ENCODE data around the gene FOXP3. TPM values are rescaled to one million over a fixed set of nuclear protein-coding genes. Genes with fewer than 3 reads are reported as not detected.

Gene FOXP3
- total and polyA plus RNA-seq, 2 donors, result 0.20 TPM; not detected in 1

DNA sequence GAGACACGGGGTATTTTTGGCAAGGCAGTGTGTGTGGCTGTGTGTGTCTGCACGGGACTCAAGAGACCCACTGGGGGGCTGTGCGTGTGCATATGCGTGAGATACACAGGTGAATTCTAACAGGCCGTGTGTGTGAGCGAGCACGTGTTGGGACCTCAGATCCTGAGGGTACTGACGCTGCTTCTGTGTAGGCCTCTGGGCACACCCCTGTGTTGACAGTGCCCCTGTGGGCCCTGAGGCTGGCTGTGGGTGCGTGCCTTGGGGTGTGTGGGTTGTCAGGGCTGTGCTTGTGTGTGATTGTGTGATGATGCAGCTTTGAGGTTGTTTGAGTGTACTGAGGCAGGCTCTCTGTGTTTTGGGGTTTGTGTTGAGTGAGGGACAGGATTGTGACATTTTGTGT, 13.9 kb downstream of the FOXP3 start:
- 90% methylated on average over 9 of the region's 9 CpGs for WGBS
- no peak for DNase-seq (ENCODE audit: extremely low spot score)
- Histone ChIP-seq H3K36me3 (ENCODE audit: insufficient read depth) (peaks cover 2% of the 10 kb centered on the region), H3K4me3 (ENCODE audit: low read depth, low read length) (no peak overlapping the region), H3K27ac (ENCODE audit: low read depth) (no peak overlapping the region), H3K4me1 (ENCODE audit: insufficient read depth) (no peaks in the 10 kb centered on the region)

DNA sequence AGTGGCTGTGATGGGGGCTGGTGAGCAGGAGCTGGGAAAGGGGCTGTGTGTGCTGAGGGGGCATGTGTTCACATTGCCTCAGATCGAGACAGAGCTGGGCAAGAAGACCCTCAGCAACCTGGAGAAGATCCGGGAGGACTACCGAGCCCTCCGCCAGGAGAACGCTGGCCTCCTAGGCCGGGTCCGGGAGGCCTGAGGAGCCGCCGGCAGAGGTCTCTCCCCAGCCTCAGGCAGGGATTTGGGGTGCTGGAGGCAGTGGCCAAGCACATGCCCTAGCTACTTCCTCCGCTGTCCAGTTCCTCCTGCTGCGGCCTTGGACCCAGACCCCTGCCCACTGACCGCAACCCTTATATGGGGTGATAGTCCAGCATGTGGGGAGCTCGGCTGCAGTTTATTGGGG, 14.4 kb downstream of the FOXP3 start:
- Histone ChIP-seq H3K4me3 (ENCODE audit: low read depth, low read length) (no peak overlapping the region), H3K4me1 (ENCODE audit: insufficient read depth) (no peaks in the 10 kb centered on the region), H3K36me3 (ENCODE audit: insufficient read depth) (peaks cover 2% of the 10 kb centered on the region), H3K27ac (ENCODE audit: low read depth) (no peak overlapping the region)
- WGBS, result 94% methylated on average over 13 of the region's 13 CpGs
- DNase-seq (ENCODE audit: extremely low spot score), result no peak

DNA sequence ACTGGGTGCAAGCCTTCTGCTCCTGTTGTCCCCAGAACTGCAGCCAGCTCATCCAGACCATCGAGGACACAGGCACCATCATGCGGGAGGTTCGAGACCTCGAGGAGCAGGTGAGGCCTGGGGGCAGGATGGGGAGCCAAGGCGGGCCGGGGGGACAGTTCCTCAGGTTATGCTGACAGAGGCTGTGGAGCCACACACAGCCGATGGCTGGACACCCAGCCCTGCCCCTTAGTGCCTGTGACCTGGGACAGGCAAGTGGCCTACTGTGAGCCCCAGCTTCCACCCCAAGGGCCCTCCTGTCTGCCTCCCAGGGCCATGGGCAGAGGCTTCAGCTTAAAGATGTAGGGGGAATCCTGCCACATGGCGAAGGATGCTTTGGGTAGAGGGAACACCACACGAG, 14.9 kb downstream of the FOXP3 start:
- 89% methylated on average over 9 of the region's 9 CpGs for WGBS
- Histone ChIP-seq H3K36me3 (ENCODE audit: insufficient read depth) (peaks cover 5% of the 10 kb centered on the region), H3K4me3 (ENCODE audit: low read depth, low read length) (no peak overlapping the region)

DNA sequence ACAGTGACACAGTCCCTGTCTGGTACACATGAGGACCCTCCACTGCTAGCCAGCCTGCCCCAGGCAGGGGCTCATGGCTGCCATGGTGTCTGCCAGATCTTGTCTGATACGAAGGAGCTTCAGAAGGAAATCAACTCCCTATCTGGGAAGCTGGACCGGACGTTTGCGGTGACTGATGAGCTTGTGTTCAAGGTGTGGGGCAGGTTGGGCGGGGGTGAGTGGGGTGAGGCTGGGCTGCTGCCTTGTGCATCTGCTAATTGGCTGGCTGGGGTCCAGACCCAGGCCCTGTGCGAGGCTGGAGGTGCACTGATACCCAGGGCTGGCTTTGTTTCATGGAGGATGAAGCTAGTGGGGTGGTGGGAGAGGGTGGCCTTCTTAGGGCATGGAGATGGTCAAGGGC, 15.4 kb downstream of the FOXP3 start:
- peaks cover 5% of the 10 kb centered on the region for H3K36me3 ChIP-seq (ENCODE audit: insufficient read depth)
- 90% methylated on average over 6 of the region's 6 CpGs for WGBS
- no peak overlapping the region for H3K4me3 ChIP-seq (ENCODE audit: low read depth, low read length)
- H3K4me1 ChIP-seq (ENCODE audit: insufficient read depth), result no peaks in the 10 kb centered on the region
- DNase-seq (ENCODE audit: extremely low spot score), result no peak
- no peak overlapping the region for H3K27ac ChIP-seq (ENCODE audit: low read depth)

More for the DNA sequence above, 14.9 kb downstream of the FOXP3 start:
- Histone ChIP-seq H3K4me1 (ENCODE audit: insufficient read depth) (no peaks in the 10 kb centered on the region), H3K27ac (ENCODE audit: low read depth) (no peak overlapping the region)
- DNase-seq (ENCODE audit: extremely low spot score), result no peak

DNA sequence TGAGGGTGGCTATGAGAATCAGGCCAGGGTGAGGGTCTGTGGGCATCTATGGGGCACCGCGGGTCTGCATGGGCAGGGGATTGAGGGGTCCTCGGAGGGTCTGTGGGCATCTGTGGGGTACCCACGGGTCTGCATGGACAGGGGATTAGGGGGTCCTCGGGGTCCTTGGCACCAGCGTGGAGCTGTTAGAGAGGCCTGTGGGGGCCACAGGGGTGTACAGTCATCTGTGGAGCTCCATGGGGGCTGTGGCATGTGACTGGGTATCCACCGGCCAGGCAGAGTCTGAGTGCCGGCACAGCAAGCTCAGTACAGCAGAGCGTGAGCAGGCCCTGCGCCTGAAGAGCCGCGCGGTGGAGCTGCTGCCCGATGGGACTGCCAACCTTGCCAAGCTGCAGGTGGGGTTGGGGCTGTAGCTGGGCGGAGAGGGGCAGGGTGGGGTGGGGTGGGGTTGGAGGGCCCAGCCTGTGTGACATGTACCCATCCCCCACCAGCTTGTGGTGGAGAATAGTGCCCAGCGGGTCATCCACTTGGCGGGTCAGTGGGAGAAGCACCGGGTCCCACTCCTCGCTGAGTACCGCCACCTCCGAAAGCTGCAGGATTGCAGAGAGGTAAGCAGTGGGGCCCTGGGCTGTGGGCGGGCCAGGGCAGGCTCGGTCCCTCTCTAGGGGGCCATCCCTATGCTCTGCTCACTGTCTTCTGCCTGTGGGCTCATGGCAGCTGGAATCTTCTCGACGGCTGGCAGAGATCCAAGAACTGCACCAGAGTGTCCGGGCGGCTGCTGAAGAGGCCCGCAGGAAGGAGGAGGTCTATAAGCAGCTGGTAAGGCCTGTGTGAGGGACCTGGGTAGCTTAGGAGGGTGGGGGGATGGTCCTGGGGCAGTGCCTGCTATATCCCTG, 16.3 kb downstream of the FOXP3 start:
- Histone ChIP-seq H3K4me3 (ENCODE audit: low read depth, low read length) (no peak overlapping the region), H3K27ac (ENCODE audit: low read depth) (no peak overlapping the region), H3K4me1 (ENCODE audit: insufficient read depth) (no peaks in the 10 kb centered on the region), H3K36me3 (ENCODE audit: insufficient read depth) (peaks cover 5% of the 10 kb centered on the region)
- DNase-seq (ENCODE audit: extremely low spot score), result no peak
- WGBS, result 79% methylated on average over 28 of the region's 28 CpGs

DNA sequence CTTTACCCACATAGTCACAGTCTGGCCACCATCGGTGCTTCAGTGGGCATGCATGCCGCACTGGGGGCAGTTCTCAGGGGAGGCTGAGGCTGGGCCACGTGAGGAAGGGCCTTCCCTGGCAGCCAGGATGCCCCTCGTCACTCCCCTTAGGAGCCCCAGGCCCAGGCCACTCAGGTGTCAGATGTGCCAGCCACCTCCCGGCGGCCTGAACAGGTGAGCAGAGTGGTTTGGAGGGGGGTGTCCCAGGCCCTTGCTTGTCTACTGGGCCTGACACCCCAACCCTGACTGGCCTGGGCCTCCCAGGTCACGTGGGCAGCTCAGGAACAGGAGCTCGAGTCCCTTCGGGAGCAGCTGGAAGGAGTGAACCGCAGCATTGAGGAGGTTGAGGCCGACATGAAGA, 17.2 kb downstream of the FOXP3 start:
- Histone ChIP-seq H3K27ac (ENCODE audit: low read depth) (no peak overlapping the region), H3K4me1 (ENCODE audit: insufficient read depth) (no peaks in the 10 kb centered on the region), H3K4me3 (ENCODE audit: low read depth, low read length) (no peak overlapping the region), H3K36me3 (ENCODE audit: insufficient read depth) (peaks cover 5% of the 10 kb centered on the region)
- no peak for DNase-seq (ENCODE audit: extremely low spot score)
- 96% methylated on average over 11 of the region's 11 CpGs for WGBS

DNA sequence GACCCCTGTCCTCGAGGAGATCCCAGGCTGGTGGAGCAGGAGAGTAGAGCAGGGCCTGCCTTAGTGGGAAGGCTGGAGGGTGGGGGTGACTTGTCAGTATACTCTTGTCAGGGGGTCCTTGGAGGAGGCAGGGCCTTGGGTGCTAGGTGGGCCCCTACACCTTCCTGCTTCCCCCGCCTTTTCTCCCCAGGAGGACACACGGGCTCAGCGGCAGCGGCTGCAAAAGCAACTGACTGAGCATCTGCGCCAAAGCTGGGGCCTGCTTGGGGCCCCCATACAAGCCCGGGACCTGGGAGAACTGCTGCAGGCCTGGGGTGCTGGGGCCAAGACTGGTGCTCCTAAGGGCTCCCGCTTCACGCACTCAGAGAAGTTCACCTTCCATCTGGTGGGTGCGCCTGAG, 18.0 kb downstream of the FOXP3 start:
- Histone ChIP-seq H3K4me3 (ENCODE audit: low read depth, low read length) (no peak overlapping the region), H3K27ac (ENCODE audit: low read depth) (no peak overlapping the region), H3K36me3 (ENCODE audit: insufficient read depth) (peaks cover 5% of the 10 kb centered on the region), H3K4me1 (ENCODE audit: insufficient read depth) (no peaks in the 10 kb centered on the region)
- 95% methylated on average over 10 of the region's 10 CpGs for WGBS
- no peak for DNase-seq (ENCODE audit: extremely low spot score)

DNA sequence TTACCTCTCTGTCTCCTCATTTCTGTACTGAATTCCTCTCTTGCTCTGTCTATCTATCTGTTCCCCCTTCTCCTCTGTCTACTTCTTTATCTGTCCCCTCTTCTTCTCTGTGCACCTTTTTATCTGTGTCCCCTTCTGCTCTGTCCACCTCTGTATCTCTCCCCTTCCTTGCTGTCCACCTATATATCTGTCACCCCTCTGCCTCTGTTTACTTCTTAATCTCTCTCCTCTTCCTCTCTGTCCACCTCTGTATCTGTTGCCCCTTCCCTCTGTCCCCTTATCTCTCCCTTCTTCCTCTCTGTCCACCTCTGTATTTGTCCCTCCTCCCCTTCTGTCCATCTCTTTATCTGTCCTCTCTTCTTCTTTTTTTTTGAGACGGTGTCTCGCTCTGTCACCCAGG, 20.3 kb downstream of the FOXP3 start:
- Histone ChIP-seq H3K4me3 (ENCODE audit: low read depth, low read length) (no peak overlapping the region), H3K4me1 (ENCODE audit: insufficient read depth) (no peaks in the 10 kb centered on the region), H3K27ac (ENCODE audit: low read depth) (no peak overlapping the region), H3K36me3 (ENCODE audit: insufficient read depth) (peaks cover 5% of the 10 kb centered on the region)
- DNase-seq (ENCODE audit: extremely low spot score), result no peak
- 93% methylated on average over 2 of the region's 2 CpGs for WGBS

DNA sequence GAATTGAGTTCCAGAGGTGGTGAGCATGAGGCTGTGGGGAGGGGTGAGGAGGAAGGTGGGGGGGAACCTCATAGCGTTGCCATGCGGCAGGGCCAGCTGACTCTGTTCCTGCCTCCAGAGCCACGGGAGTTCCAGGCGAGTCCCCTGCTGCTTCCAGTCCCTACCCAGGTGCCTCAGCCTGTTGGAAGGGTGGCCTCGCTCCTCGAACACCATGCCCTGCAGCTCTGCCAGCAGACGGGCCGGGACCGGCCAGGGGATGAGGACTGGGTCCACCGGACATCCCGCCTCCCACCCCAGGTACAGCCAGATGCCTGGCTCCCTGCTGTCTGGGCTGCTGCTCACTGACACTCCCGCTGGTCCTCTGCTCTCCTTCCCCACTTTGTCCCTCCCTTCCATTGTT, 21.3 kb downstream of the FOXP3 start:
- H3K36me3 ChIP-seq (ENCODE audit: insufficient read depth), result peaks cover 5% of the 10 kb centered on the region
- H3K27ac ChIP-seq (ENCODE audit: low read depth), result no peak overlapping the region
- no peak for DNase-seq (ENCODE audit: extremely low spot score)
- 93% methylated on average over 12 of the region's 12 CpGs for WGBS
- H3K4me3 ChIP-seq (ENCODE audit: low read depth, low read length), result no peak overlapping the region
- no peaks in the 10 kb centered on the region for H3K4me1 ChIP-seq (ENCODE audit: insufficient read depth)

DNA sequence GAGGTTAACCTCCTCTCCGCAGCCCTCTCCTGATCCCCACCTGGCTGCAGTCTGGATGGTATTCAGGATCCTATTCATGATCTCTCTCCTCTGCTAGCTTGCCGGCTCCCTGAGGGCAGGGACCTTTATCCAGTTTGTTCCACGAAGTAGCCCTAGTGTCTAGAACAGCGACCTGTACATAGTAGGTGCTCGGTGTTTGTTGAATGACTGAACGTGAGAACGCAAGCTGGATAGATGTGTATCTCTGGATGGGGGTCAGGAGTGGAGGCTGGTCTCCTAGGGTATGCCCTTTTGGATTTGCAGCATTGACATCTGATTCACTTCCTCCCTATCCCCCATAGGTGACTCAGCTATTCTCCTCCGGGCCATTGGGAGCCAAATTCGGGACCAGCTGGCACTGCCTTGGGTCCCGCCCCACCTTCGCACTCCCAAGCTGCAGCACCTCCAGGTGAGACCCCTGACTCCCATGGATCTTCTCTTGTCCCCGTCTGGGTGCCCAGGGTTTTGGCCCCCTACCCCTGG, 21.9 kb downstream of the FOXP3 start:
- H3K27ac ChIP-seq (ENCODE audit: low read depth), result no peak overlapping the region
- no peak overlapping the region for H3K4me3 ChIP-seq (ENCODE audit: low read depth, low read length)
- WGBS, result 91% methylated on average over 12 of the region's 12 CpGs
- H3K36me3 ChIP-seq (ENCODE audit: insufficient read depth), result peaks cover 5% of the 10 kb centered on the region
- H3K4me1 ChIP-seq (ENCODE audit: insufficient read depth), result no peaks in the 10 kb centered on the region
- DNase-seq (ENCODE audit: extremely low spot score), result no peak

DNA sequence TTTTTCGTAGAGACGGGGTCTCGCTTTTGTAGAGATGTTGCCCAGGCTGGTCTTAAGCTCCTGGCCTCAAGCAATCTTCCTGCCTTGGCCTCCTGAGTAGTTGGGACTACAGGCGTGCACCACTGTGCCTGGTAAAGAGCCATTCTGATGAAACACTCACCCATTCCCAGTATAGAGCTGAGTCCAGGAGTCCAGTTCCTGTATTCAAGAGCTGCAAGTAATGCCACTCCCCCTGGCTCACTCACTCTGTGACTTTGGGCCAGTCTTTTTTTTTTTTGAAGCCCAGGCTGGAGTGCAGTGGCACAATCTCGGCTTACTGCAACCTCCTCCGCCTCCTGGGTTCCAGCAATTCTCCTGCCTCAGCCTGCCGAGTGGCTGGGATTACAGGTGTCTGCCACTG, 25.8 kb downstream of the FOXP3 start:
- H3K27ac ChIP-seq (ENCODE audit: low read depth), result no peak overlapping the region
- no peaks in the 10 kb centered on the region for H3K4me1 ChIP-seq (ENCODE audit: insufficient read depth)
- 83% methylated on average over 7 of the region's 7 CpGs for WGBS
- no peak for DNase-seq (ENCODE audit: extremely low spot score)
- H3K36me3 ChIP-seq (ENCODE audit: insufficient read depth), result no peaks in the 10 kb centered on the region
- no peak overlapping the region for H3K4me3 ChIP-seq (ENCODE audit: low read depth, low read length)

DNA sequence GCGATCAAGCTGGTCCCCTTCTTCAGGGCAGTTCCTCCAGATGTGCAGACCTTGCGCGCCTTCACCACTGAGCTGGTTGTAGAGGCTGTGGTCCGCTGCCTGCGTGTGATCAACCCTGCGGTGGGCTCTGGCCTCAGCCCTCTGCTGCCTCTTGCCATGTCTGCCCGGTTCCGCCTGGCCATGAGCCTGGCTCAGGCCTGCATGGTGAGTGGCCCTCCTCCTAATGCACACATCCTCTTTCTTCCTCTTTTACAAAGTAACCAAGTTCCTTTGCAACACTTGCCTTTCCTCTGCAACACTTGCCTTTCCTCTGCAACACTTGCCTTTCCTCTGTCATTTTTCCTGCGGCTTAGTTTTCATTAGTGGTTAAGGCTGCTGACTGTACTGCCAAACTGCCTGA, 27.4 kb downstream of the FOXP3 start:
- H3K27ac ChIP-seq (ENCODE audit: low read depth), result no peak overlapping the region
- H3K4me3 ChIP-seq (ENCODE audit: low read depth, low read length), result no peak overlapping the region
- H3K36me3 ChIP-seq (ENCODE audit: insufficient read depth), result no peaks in the 10 kb centered on the region
- DNase-seq (ENCODE audit: extremely low spot score), result no peak
- H3K4me1 ChIP-seq (ENCODE audit: insufficient read depth), result no peaks in the 10 kb centered on the region
- 82% methylated on average over 9 of the region's 9 CpGs for WGBS

DNA sequence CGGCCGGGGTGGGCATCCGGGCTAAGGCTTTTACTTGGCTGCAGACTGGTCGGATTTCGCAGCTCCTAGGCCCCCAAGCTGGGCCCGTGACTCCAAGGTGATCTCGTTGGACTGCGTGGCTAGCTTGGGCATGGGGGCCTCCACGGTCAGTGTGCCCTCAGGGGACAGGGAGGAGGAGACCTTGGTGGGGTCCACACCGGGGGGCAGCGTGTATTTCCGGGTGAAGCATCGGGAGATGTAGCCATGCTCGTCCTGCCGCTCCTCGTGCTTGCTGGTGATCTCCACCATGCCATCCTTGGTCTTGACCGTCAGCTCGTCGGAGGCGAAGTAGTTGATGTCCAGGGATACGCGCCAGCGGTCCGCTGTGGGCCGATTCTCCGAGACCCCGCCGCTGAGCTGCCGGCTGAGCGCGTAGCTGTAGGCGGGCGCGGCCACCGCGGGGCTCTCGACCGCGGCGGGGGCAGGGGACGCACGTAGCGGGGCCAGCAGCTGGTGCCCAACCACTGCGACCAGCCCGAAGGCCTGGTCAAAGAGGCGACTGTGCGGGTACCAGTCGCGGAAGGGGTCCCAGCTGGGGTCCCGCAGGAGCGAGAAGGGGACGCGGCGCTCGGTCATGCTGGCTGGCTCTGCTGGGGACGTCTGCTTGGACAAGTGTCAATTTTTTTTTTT, 30.5 kb downstream of the FOXP3 start:
- no peaks in the 10 kb centered on the region for H3K36me3 ChIP-seq (ENCODE audit: insufficient read depth)
- H3K4me1 ChIP-seq (ENCODE audit: insufficient read depth), result no peaks in the 10 kb centered on the region
- DNase-seq (ENCODE audit: extremely low spot score), result no peak
- no peak overlapping the region for H3K4me3 ChIP-seq (ENCODE audit: low read depth, low read length)
- no peak overlapping the region for H3K27ac ChIP-seq (ENCODE audit: low read depth)
- 32% methylated on average over 56 of the region's 56 CpGs for WGBS

DNA sequence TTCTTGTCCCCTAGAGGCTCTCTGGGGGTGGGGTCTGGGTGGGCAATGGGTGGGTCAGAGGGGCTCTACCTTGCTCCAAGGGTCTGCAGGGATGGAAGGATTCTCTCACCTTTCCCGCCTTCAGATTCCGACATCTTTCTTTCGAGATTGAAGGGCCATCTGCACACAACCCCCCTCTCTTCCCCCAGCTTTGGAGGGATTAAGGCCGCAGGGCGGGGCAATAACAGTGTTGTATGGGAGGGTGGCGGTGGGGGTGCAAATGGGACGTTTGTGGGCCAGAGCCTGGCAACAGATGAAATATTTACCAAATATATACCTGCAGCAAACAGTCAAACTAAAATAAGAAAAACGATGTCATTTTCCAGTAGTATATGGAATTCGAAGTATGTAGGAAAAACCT, 31.3 kb downstream of the FOXP3 start, which contains the start of gene CACNA1F:
Gene CACNA1F (minus strand): TSS at position 165 of the 400 bp plus-strand sequence. CDS start 31 bp downstream, at position 134.
- DNase-seq (ENCODE audit: extremely low spot score), result no peak
- WGBS, result 79% methylated on average over 9 of the region's 9 CpGs
- Histone ChIP-seq H3K27ac (ENCODE audit: low read depth) (no peak within 1 kb of the TSS), H3K4me3 (ENCODE audit: low read depth, low read length) (no peak within 1 kb of the TSS), H3K36me3 (ENCODE audit: insufficient read depth) (no peaks in the 10 kb centered on the region), H3K4me1 (ENCODE audit: insufficient read depth) (no peaks in the 10 kb centered on the region)
